Neural cell (in vitro differentiated cells): ENCODE results near the gene EPB41. TPM values are rescaled to one million over a fixed set of nuclear protein-coding genes. Genes with fewer than 3 reads are reported as not detected.

Source experiments
- H2AFZ ChIP-seq: fragments of 200-600, 300-800 bp; sonication (generic), shearing (Covaris generic); 2 replicates; pipeline ENCODE4 v1.6.0; 2014; ENCODE audit warnings: low read depth, mild to moderate bottlenecking, antibody characterized with exemption, low read length, moderate library complexity
- H3F3A ChIP-seq: fragments of 200-600 bp; shearing (Covaris generic); 2 replicates; pipeline ENCODE4 v1.6.1; 2016; ENCODE audit warnings: mild to moderate bottlenecking, moderate library complexity, mixed read lengths, antibody characterized with exemption, low read length; ENCODE audit not compliant: insufficient read depth, poor library complexity, severe bottlenecking
- H3K27ac ChIP-seq: fragments of 200-600, 300-800 bp; sonication (generic), shearing (Covaris generic); 2 replicates; pipeline ENCODE4 v1.5.1; 2014; ENCODE audit warnings: mild to moderate bottlenecking, low read length, moderate library complexity
- H3K27me3 ChIP-seq: fragments of 300-800, 200-600 bp; sonication (generic), shearing (Covaris generic); 2 replicates; pipeline ENCODE4 v1.6.0; 2014; ENCODE audit warnings: mild to moderate bottlenecking, low read depth, low read length, moderate library complexity; ENCODE audit not compliant: insufficient read depth
- H3K36me3 ChIP-seq: fragments of 300-800, 200-600 bp; sonication (generic), shearing (Covaris generic); 2 replicates; pipeline ENCODE4 v1.5.1; 2014; ENCODE audit warnings: mild to moderate bottlenecking, antibody characterized with exemption, low read length, moderate library complexity; ENCODE audit not compliant: insufficient read depth
- H3K4me2 ChIP-seq: fragments of 300-800, 200-600 bp; sonication (generic), shearing (Covaris generic); 2 replicates; pipeline ENCODE4 v1.6.0; 2014; ENCODE audit warnings: mild to moderate bottlenecking, low read length
- H3K4me3 ChIP-seq: fragments of 300-800, 200-600 bp; sonication (generic), shearing (Covaris generic); 2 replicates; pipeline ENCODE4 v1.5.1; 2014; ENCODE audit warnings: mild to moderate bottlenecking, low read length, moderate library complexity
- H3K79me2 ChIP-seq: fragments of 200-600 bp; shearing (Covaris generic); replicated peaks from 2 replicates; pipeline ENCODE4 v1.6.0; 2014; ENCODE audit warnings: mild to moderate bottlenecking, low read length, moderate library complexity; ENCODE audit not compliant: insufficient read depth
- H3K9ac ChIP-seq: fragments of 300-800, 200-600 bp; sonication (generic), shearing (Covaris generic); 2 replicates; pipeline ENCODE4 v1.6.1; 2016; ENCODE audit warnings: mild to moderate bottlenecking, low read length, mixed read lengths
- H3K9me2 ChIP-seq: fragments of 200-600 bp; shearing (Covaris generic); 2 replicates; pipeline ENCODE4 v1.6.1; 2016; ENCODE audit warnings: mild to moderate bottlenecking, low read length, mixed read lengths; ENCODE audit not compliant: insufficient read depth
- H3K9me3 ChIP-seq: fragments of 200-600, 300-800 bp; sonication (generic), shearing (Covaris generic); 2 replicates; pipeline ENCODE4 v1.6.1; 2016; ENCODE audit warnings: mild to moderate bottlenecking, mixed run types, low read length, moderate library complexity, mixed read lengths
- H4K20me1 ChIP-seq: fragments of 200-600 bp; shearing (Covaris generic); 2 replicates; pipeline ENCODE4 v1.6.1; 2016; ENCODE audit warnings: mild to moderate bottlenecking, mixed run types; ENCODE audit not compliant: insufficient read depth
- CTCF ChIP-seq: fragments of 450-650 bp; IDR thresholded peaks from 2 replicates; pipeline ENCODE4 v1.5.1; 2014; ENCODE audit warnings: antibody characterized with exemption, mild to moderate bottlenecking, moderate library complexity; ENCODE audit not compliant: poor library complexity, severe bottlenecking
- EP300 ChIP-seq: fragments of 450-650 bp; conservative IDR thresholded peaks from 2 replicates; pipeline ENCODE4 v1.6.1; 2014; ENCODE audit warnings: antibody characterized with exemption, mild to moderate bottlenecking, moderate library complexity; ENCODE audit not compliant: poor library complexity, severe bottlenecking
- EZH2 ChIP-seq: fragments of 200-600, 300-800 bp; shearing (Covaris generic), sonication (generic); IDR thresholded peaks from 2 replicates; pipeline ENCODE4 v1.6.1; 2014; ENCODE audit warnings: antibody characterized with exemption, low read length, borderline replicate concordance, mild to moderate bottlenecking; ENCODE audit not compliant: insufficient read depth, poor library complexity, severe bottlenecking
- MXI1 ChIP-seq: fragments of 450-650 bp; conservative IDR thresholded peaks from 2 replicates; pipeline ENCODE4 v1.6.1; 2014; ENCODE audit warnings: antibody characterized with exemption, mild to moderate bottlenecking; ENCODE audit not compliant: poor library complexity, severe bottlenecking
- POLR2AphosphoS5 ChIP-seq: IDR thresholded peaks from 2 replicates; pipeline ENCODE4 v1.6.1; 2012
- RAD21 ChIP-seq: fragments of 450-650 bp; conservative IDR thresholded peaks from 2 replicates; pipeline ENCODE4 v1.6.1; 2014; ENCODE audit warnings: antibody characterized with exemption, mild to moderate bottlenecking, moderate library complexity
- REST ChIP-seq: IDR thresholded peaks from 2 replicates; pipeline ENCODE4 v1.6.1; 2012; ENCODE audit warnings: borderline replicate concordance
- SMC3 ChIP-seq: fragments of 450-650 bp; conservative IDR thresholded peaks from 2 replicates; pipeline ENCODE4 v1.6.1; 2014; ENCODE audit warnings: antibody characterized with exemption, mild to moderate bottlenecking, moderate library complexity; ENCODE audit not compliant: poor library complexity
- TAF1 ChIP-seq: IDR thresholded peaks from 2 replicates; pipeline ENCODE4 v1.6.1; 2012; ENCODE audit warnings: low read depth
- polyA plus RNA-seq: library from polyadenylated mRNA; depleted of rRNA; stranded (reverse); fragments of >200 nt; gene quantifications from 2 replicates; pipeline ENCODE4 v1.2.3, GENCODE V29; 2014

Gene EPB41
- polyA plus RNA-seq, 1 donor from 2014 or later: 62.0 TPM

GRCh38 chr1:28965271-28965870 lies 51.0 kb downstream of the EPB41 start:
- Histone ChIP-seq H3K27me3 (no peaks in the 10 kb centered on the region), H3K4me2 (no peak overlapping the region), H3K4me3 (no peak overlapping the region), H3K79me2 (peaks cover 14% of the 10 kb centered on the region), H4K20me1 (no peaks in the 10 kb centered on the region), H2AFZ (no peak overlapping the region), H3K9me3 (no peaks in the 10 kb centered on the region), H3K36me3 (no peaks in the 10 kb centered on the region), H3F3A (no peaks in the 10 kb centered on the region), H3K27ac (no peak overlapping the region), H3K9ac (no peak overlapping the region), H3K9me2 (no peaks in the 10 kb centered on the region)
- TF ChIP-seq EZH2 (no peak), SMC3 (no peak), RAD21 (no peak), EP300 (no peak), MXI1 (no peak), CTCF (no peak), TAF1 (no peak), REST (no peak), POLR2AphosphoS5 (no peak)

- Histone ChIP-seq H4K20me1 (no peaks in the 10 kb centered on the region), H2AFZ (no peak overlapping the region)
- no peak for TF ChIP-seq SMC3
- no peak for TF ChIP-seq REST
- no peak for TF ChIP-seq EZH2
These were observed 52.2 kb downstream of the EPB41 start for GRCh38 chr1:28966617-28967016.

More at GRCh38 chr1:28966617-28967016, 52.2 kb downstream of the EPB41 start:
- H3F3A ChIP-seq: no peaks in the 10 kb centered on the region
- H3K36me3 ChIP-seq: no peaks in the 10 kb centered on the region
- no peaks in the 10 kb centered on the region for H3K9me3 ChIP-seq
- H3K27me3 ChIP-seq: no peaks in the 10 kb centered on the region
- no peak overlapping the region for H3K9ac ChIP-seq
- no peak overlapping the region for H3K27ac ChIP-seq
- no peak overlapping the region for H3K4me2 ChIP-seq
- no peak overlapping the region for H3K4me3 ChIP-seq
- no peaks in the 10 kb centered on the region for H3K9me2 ChIP-seq
- peaks cover 14% of the 10 kb centered on the region for H3K79me2 ChIP-seq
